Endothelial cell of umbilical vein (primary cell): ENCODE results near the gene TRMT112. TPM values are rescaled to one million over a fixed set of nuclear protein-coding genes. Genes with fewer than 3 reads are reported as not detected.

Source experiments
- BruUV-seq: library from RNA; stranded (reverse); fragments of 400-500 nt; replicated peaks from 2 replicates; lab custom pipeline; 2021; lab: Mats Ljungman, UMichigan
- CTCF ChIA-PET: fragments of 300-600, 350-600 bp; sonication (Branson Sonifier 250); formaldehyde crosslinking; loops from one replicate; lab custom pipeline; 2021; ENCODE audit warnings: antibody characterized with exemption, inconsistent platforms; lab: Charles Lee
- POLR2A ChIA-PET: fragments of 300-600, 350-600 bp; sonication (Branson Sonifier 250); formaldehyde crosslinking; loops from one replicate; lab custom pipeline; 2021; ENCODE audit warnings: antibody characterized with exemption, inconsistent platforms; lab: Charles Lee
- DNase-seq: peaks from one replicate; pipeline ENCODE4 v3.0.0-alpha.2; 2011; ENCODE audit warnings: low read depth, low spot score
- FAIRE-seq: peaks from 2 replicates; lab custom pipeline; 2011; peaks lifted over from hg19 to GRCh38; lab: Jason Lieb, UNC
- H2AFZ ChIP-seq: 2 replicates; pipeline ENCODE4 v1.6.0; 2012; ENCODE audit warnings: low read depth, low read length, control low read depth, inconsistent platforms
- H3K27ac ChIP-seq: 2 replicates; pipeline ENCODE4 v1.5.1; 2011; ENCODE audit warnings: low read depth, mild to moderate bottlenecking, control low read depth, low read length, moderate library complexity; ENCODE audit not compliant: insufficient read depth
- H3K27me3 ChIP-seq, 2 experiments: 2 replicates each; pipeline versions ENCODE4 v1.6.0 to v1.6.1; 2011; ENCODE audit warnings: low read length in 2 of 2, mixed read lengths in 1 of 2; ENCODE audit not compliant: control insufficient read depth in 2 of 2, insufficient read depth in 2 of 2
- H3K36me3 ChIP-seq, 2 experiments: 2 replicates in 1 of 2; 3 replicates in 1 of 2; pipeline ENCODE4 v1.5.1; 2011; ENCODE audit warnings: low read length in 2 of 2, mild to moderate bottlenecking in 1 of 2, moderate library complexity in 1 of 2; ENCODE audit not compliant: control insufficient read depth in 2 of 2, insufficient read depth in 2 of 2; ENCODE audit errors: extremely low read depth in 1 of 2
- H3K4me1 ChIP-seq: 3 replicates; pipeline ENCODE4 v1.5.1; 2011; ENCODE audit warnings: mild to moderate bottlenecking, low read length; ENCODE audit not compliant: control insufficient read depth, insufficient read depth; ENCODE audit errors: extremely low read depth
- H3K4me2 ChIP-seq: 2 replicates; pipeline ENCODE4 v1.6.1; 2011; ENCODE audit warnings: low read length, control low read depth, mixed read lengths; ENCODE audit not compliant: insufficient read depth
- H3K4me3 ChIP-seq, 3 experiments: fragments of 200-600 bp in 1 of 3; sonication (generic), shearing (Covaris generic) in 1 of 3; replicated peaks in 1 of 3; 2 replicates each; pipeline ENCODE4 v1.5.1; 2011 to 2016; ENCODE audit warnings: control low read depth in 3 of 3, low read length in 3 of 3, mild to moderate bottlenecking in 2 of 3, inconsistent platforms in 1 of 3, low read depth in 1 of 3, moderate library complexity in 1 of 3; ENCODE audit not compliant: insufficient read depth in 1 of 3
- H3K79me2 ChIP-seq: 2 replicates; pipeline ENCODE4 v1.6.0; 2012; ENCODE audit warnings: low read length, inconsistent platforms; ENCODE audit not compliant: control insufficient read depth, insufficient read depth
- H3K9ac ChIP-seq: replicated peaks from 2 replicates; pipeline ENCODE3; 2011; ENCODE audit warnings: low read length, control low read depth; ENCODE audit not compliant: insufficient read depth; ENCODE audit errors: extremely low read depth
- H3K9me1 ChIP-seq: replicated peaks from 3 replicates; pipeline ENCODE4 v1.6.0; 2011; ENCODE audit warnings: mild to moderate bottlenecking, low read length; ENCODE audit not compliant: control insufficient read depth, insufficient read depth; ENCODE audit errors: extremely low read depth
- H3K9me3 ChIP-seq: replicated peaks from 2 replicates; pipeline ENCODE4 v1.5.1; 2012; ENCODE audit warnings: low read length, inconsistent platforms; ENCODE audit not compliant: control insufficient read depth, insufficient read depth
- H4K20me1 ChIP-seq: replicated peaks from 2 replicates; pipeline ENCODE3; 2011; ENCODE audit warnings: mild to moderate bottlenecking, low read length; ENCODE audit not compliant: control insufficient read depth, insufficient read depth; ENCODE audit errors: extremely low read depth
- EZH2 ChIP-seq: IDR thresholded peaks from 2 replicates; pipeline ENCODE4 v1.6.1; 2012; ENCODE audit warnings: borderline replicate concordance, low read depth, mild to moderate bottlenecking, moderate library complexity, low read length, inconsistent platforms; ENCODE audit not compliant: severe bottlenecking
- FOS ChIP-seq: IDR thresholded peaks from 2 replicates; pipeline ENCODE4 v1.6.1; 2011; ENCODE audit warnings: mild to moderate bottlenecking, low read length, moderate library complexity, borderline replicate concordance; ENCODE audit not compliant: insufficient read depth
- GATA2 ChIP-seq: IDR thresholded peaks from 2 replicates; pipeline ENCODE4 v1.7.0; 2011; ENCODE audit warnings: low read depth, mild to moderate bottlenecking, moderate library complexity, mixed read lengths, low read length; ENCODE audit not compliant: insufficient read length, insufficient read depth
- JUN ChIP-seq: IDR thresholded peaks from 2 replicates; pipeline ENCODE4 v1.6.1; 2011; ENCODE audit warnings: borderline replicate concordance, low read depth; ENCODE audit not compliant: insufficient read length, insufficient read depth
- MYC ChIP-seq: IDR thresholded peaks from one replicate; pipeline ENCODE4 v1.6.1; 2011; ENCODE audit warnings: mild to moderate bottlenecking, low read depth, low read length
- POLR2A ChIP-seq: IDR thresholded peaks from 2 replicates; pipeline ENCODE4 v1.6.1; 2012; ENCODE audit warnings: low read depth, mild to moderate bottlenecking, control low read depth, low read length
- POLR2AphosphoS5 ChIP-seq: IDR thresholded peaks from 2 replicates; pipeline ENCODE4 v1.6.1; 2012; ENCODE audit warnings: low read depth, mild to moderate bottlenecking, control low read depth, low read length, moderate library complexity; ENCODE audit not compliant: insufficient read depth
- dilution Hi-C: fragments of 300-500 bp; cut with MboI; formaldehyde crosslinking; loops from one replicate; pipeline ENCODE4 v1.15.0; 2019; ENCODE audit warnings: low sequenced_read_pairs; ENCODE audit not compliant: extremely low pct_ligation_motif_present
- intact Hi-C: fragments of 100-400 bp; cut with micrococcal nuclease; formaldehyde crosslinking; loops from one replicate; pipeline ENCODE4 v1.10.0; 2022
- polyA plus RNA-seq, 4 experiments: library from polyadenylated mRNA; depleted of rRNA in 3 of 4; stranded (reverse) in 3 of 4; unstranded in 1 of 4; fragments of >200 nt; gene quantifications; 2 replicates each; pipeline versions ENCODE4 v1.2.1 to v1.2.3, GENCODE V29; 2011 to 2012; ENCODE audit warnings: missing spikeins in 1 of 4
- total RNA-seq: library from RNA; stranded (reverse); gene quantifications from 2 replicates; pipeline ENCODE4 v1.2.3, GENCODE V29; 2021
- TF ChIP-seq, protein P1 (sequence below), 2 donors: IDR thresholded peaks; 1 replicate in 1 of 2; 2 replicates in 1 of 2; pipeline ENCODE4 v1.5.1; 2011; ENCODE audit warnings: low read length in 2 of 2, mild to moderate bottlenecking in 2 of 2, moderate library complexity in 2 of 2, control low read depth in 1 of 2, inconsistent platforms in 1 of 2, low read depth in 1 of 2; ENCODE audit not compliant: insufficient read depth in 1 of 2; ENCODE audit errors: extremely low read depth in 1 of 2
- TF ChIP-seq, protein P2 (sequence below): IDR thresholded peaks from 2 replicates; pipeline ENCODE4 v1.6.1; 2011; ENCODE audit not compliant: insufficient read depth, insufficient read length

Gene TRMT112
- total and polyA plus RNA-seq, 2 donors (not counting 3 experiments of a cell fraction or from before 2014, with no cell fraction given), result 195 to 575 TPM

DNA sequence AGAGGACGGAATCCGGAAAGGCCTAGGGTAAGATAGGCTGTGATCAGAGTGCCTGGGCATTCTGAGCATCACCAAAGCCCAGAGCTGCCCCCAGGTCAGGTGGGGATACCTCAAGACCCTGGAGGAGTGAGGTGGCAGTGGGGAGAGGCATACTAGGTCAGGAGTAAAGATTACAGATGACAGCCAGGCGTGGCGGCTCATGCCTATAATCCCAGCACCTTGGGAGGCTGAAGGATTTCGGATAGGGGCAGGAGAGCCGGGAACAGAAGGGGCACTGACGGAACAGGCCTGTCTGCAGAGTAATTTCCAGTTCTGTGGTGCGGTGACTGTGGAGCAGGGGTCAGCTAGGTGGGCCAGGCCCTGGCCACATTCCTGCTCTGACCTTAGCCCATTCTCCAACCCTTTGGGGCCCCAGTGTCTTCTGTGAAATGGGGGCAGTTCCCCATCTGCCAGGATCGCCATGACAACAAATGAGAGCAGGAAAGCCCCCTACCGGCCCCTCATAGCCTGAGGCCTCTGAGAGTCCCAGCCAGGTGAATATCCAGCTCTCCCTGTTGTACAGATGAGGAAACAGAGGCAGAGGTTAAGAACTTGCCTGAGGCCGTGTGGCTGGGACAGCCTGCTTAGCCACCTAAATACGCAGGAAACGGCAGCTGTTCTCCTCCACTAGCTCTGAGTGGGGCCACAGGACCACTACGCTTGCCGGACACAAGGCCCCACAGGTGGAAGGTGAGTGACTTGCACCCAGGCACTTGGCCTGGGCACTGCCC, 42.1 kb downstream of the TRMT112 start:
- Histone ChIP-seq H3K4me3 (no peak overlapping the region), H3K9me1 (no peaks in the 10 kb centered on the region), H3K4me2 (no peak overlapping the region), H4K20me1 (no peaks in the 10 kb centered on the region), H3K27ac (no peak overlapping the region), H3K9ac (no peak overlapping the region), H3K79me2 (no peaks in the 10 kb centered on the region), H3K9me3 (no peaks in the 10 kb centered on the region), H3K36me3 (peaks cover 2 to 16% of the 10 kb centered on the region in 2 experiments), H2AFZ (no peak overlapping the region), H3K27me3 (no peaks in the 10 kb centered on the region), H3K4me1 (peaks cover 4% of the 10 kb centered on the region)
- no peak for FAIRE-seq
- dilution Hi-C loops (no loop called here), intact Hi-C loops (no loop called here)
- no TSS peak for BruUV-seq
- no peak for DNase-seq
- TF ChIP-seq FOS, result no peak
- no peak for TF ChIP-seq EZH2
- TF ChIP-seq POLR2A, result no peak
- TF ChIP-seq JUN, result no peak
- TF ChIP-seq MYC, result no peak
- TF ChIP-seq GATA2, result no peak
- TF ChIP-seq, protein P1, sequence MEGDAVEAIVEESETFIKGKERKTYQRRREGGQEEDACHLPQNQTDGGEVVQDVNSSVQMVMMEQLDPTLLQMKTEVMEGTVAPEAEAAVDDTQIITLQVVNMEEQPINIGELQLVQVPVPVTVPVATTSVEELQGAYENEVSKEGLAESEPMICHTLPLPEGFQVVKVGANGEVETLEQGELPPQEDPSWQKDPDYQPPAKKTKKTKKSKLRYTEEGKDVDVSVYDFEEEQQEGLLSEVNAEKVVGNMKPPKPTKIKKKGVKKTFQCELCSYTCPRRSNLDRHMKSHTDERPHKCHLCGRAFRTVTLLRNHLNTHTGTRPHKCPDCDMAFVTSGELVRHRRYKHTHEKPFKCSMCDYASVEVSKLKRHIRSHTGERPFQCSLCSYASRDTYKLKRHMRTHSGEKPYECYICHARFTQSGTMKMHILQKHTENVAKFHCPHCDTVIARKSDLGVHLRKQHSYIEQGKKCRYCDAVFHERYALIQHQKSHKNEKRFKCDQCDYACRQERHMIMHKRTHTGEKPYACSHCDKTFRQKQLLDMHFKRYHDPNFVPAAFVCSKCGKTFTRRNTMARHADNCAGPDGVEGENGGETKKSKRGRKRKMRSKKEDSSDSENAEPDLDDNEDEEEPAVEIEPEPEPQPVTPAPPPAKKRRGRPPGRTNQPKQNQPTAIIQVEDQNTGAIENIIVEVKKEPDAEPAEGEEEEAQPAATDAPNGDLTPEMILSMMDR (IDR thresholded peaks at IDR 0.05; ENCODE audit: extremely low read depth in 1 of 2, insufficient read depth in 1 of 2, low read depth in 1 of 2, low read length in 2 of 2), result no peak
- TF ChIP-seq, protein P2, sequence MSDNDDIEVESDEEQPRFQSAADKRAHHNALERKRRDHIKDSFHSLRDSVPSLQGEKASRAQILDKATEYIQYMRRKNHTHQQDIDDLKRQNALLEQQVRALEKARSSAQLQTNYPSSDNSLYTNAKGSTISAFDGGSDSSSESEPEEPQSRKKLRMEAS, result no peak
- no peak for TF ChIP-seq POLR2AphosphoS5
- POLR2A ChIA-PET, result no interaction called here
- CTCF ChIA-PET, result interaction anchor here (1.3 to 4.4 kb wide), 2 partner anchors 26 to 80 kb away, joined by 3 to 20 read pairs; partner anchors contain the start of gene CATSPERZ
